K562 (cell line): Measurements from ENCODE around the gene TBCC. TPM values are rescaled to one million over a fixed set of nuclear protein-coding genes. Genes with fewer than 3 reads are reported as not detected.

Source experiments
- BACH1 ChIP-seq: fragments of 200-800 bp; sonication (Bioruptor generic); IDR thresholded peaks from 2 replicates; pipeline ENCODE4 v1.6.1; 2016; ENCODE audit warnings: missing genetic modification characterization, missing compliant biosample characterization
- KAT7 ChIP-seq: sonication (generic); formaldehyde crosslinking; IDR thresholded peaks from 2 replicates; pipeline ENCODE4 v1.8.0; 2022; ENCODE audit warnings: missing genetic modification reagents, mild to moderate bottlenecking, borderline replicate concordance
- MBD2 ChIP-seq: sonication (generic); IDR thresholded peaks from 2 replicates; pipeline ENCODE4 v1.6.1; 2016; ENCODE audit warnings: low read depth, borderline replicate concordance
- NFRKB ChIP-seq: fragments of 450-650 bp; IDR thresholded peaks from 2 replicates; pipeline ENCODE4 v1.6.1; 2016; ENCODE audit warnings: low read depth
- ZBED1 ChIP-seq: IDR thresholded peaks from 2 replicates; pipeline ENCODE4 v1.6.1; 2014
- ZNF121 ChIP-seq: sonication (generic); formaldehyde crosslinking; conservative IDR thresholded peaks from 2 replicates; pipeline ENCODE4 v1.8.0; 2022; ENCODE audit warnings: missing genetic modification reagents
- ZNF3 ChIP-seq: fragments of 250-450 bp; sonication (Bioruptor Pico); IDR thresholded peaks from 2 replicates; pipeline ENCODE4 v1.5.0; 2021; ENCODE audit warnings: mild to moderate bottlenecking, moderate library complexity
- ZNF41 ChIP-seq: fragments of 250-450 bp; sonication (Bioruptor Pico); conservative IDR thresholded peaks from 2 replicates; pipeline ENCODE4 v1.4.0; 2020; ENCODE audit warnings: mild to moderate bottlenecking
- polyA plus RNA-seq, 8 experiments: library from polyadenylated mRNA; depleted of rRNA in 4 of 8; stranded (reverse) in 5 of 8; unstranded in 3 of 8; fragments of >200 nt; fragmentation: Nextera tagmentation in 2 of 8; fragmentation: Illumina TruSeq in 1 of 8; extraction: Ambion mirVana in 2 of 8; extraction: Trizol in 1 of 8; gene quantifications; 2 replicates each; pipeline versions ENCODE4 v1.2.1 to v1.2.3, GENCODE V29; 2011 to 2014; ENCODE audit warnings: inconsistent platforms in 1 of 8, missing spikeins in 1 of 8
- total RNA-seq, 7 experiments: library from RNA; depleted of rRNA in 6 of 7; stranded (reverse); fragments of >200 nt in 6 of 7; fragmentation: Illumina TruSeq in 2 of 7; extraction: Trizol in 2 of 7; gene quantifications; 2 replicates each; pipeline versions ENCODE4 v1.2.1 to v1.2.3, GENCODE V29; 2011 to 2021; ENCODE audit warnings: low replicate concordance in 1 of 7
- TF ChIP-seq, protein P1 (sequence below), 3 experiments: IDR thresholded peaks in 2 of 3; conservative IDR thresholded peaks in 1 of 3; 2 replicates each; pipeline ENCODE4 v1.5.1; 2011 to 2012; ENCODE audit warnings: low read length in 3 of 3, mild to moderate bottlenecking in 3 of 3, control low read depth in 2 of 3, improper control_type of control experiment in 1 of 3, inconsistent platforms in 1 of 3, low read depth in 1 of 3, mixed read lengths in 1 of 3, moderate library complexity in 1 of 3; ENCODE audit not compliant: insufficient read depth in 2 of 3
- TF ChIP-seq, protein P2 (sequence below), 2 experiments: fragments of 450-650 bp; IDR thresholded peaks; 2 replicates each; pipeline ENCODE4 v1.6.1; 2016; ENCODE audit warnings: mild to moderate bottlenecking in 2 of 2, borderline replicate concordance in 1 of 2, low read depth in 1 of 2, moderate library complexity in 1 of 2
- TF ChIP-seq, protein P3 (sequence below): fragments of 250-450 bp; sonication (Bioruptor Pico); IDR thresholded peaks from 2 replicates; pipeline ENCODE4 v1.8.0; 2021; ENCODE audit warnings: mild to moderate bottlenecking, moderate library complexity
- TF ChIP-seq, protein P4 (sequence below), 2 experiments: fragments of 250-450 bp in 1 of 2; fragments of 450-650 bp in 1 of 2; sonication (Bioruptor Pico) in 1 of 2; IDR thresholded peaks; 2 replicates each; pipeline versions ENCODE4 v1.6.1 to v1.8.0; 2016 to 2021; ENCODE audit warnings: mild to moderate bottlenecking in 2 of 2, moderate library complexity in 2 of 2, missing compliant biosample characterization in 1 of 2, missing genetic modification characterization in 1 of 2

Gene TBCC
- total and polyA plus RNA-seq, 9 of the 15 experiments (the other 6 are each of a cell fraction or from before 2014, with no cell fraction given) = 2.8 to 34.1 (median 23.3) TPM

DNA sequence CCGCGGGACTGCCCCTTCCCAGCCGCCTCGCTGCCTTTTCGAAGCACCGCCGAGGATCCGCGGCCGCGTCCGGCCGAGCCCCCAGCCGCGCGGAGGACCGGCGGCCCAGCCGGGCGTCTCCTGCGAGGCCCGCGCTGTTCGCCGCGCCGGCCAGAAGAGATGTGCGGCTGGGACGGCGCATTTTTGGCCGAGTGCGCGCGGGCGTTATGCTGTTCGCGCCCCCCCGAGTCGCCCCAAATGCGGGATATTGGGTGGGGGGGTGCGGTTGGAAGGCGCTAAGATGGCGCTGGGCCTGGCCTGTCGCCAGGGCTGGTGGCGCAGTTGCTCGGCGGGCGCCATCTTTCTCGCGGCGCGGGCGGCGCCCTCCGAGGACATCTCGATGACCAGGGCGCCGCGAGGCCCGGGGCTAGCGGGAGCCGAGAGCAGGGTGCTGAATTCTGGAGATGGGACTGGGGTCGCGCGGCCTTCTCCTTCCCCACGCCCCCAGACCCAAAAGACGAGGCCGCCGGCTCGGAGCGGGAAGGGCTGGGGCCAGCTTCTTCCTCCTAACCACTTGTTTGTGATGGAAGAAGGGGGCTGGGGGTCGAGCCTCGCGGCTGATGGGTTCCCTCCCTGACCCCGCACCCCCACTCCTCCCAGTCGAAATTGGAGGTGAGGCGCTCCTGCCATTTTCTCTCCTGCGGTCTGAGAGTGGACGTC is 37.4 kb upstream of the TBCC start (continued):
- TF ChIP-seq ZNF41 (CRISPR knock-in tag) (0 out of 2 replicates have a peak, but pooled peaks have one; percentile 29), MBD2 (no peak), KAT7 (CRISPR knock-in tag) (0 out of 2 replicates have a peak, but pooled peaks have one; percentile 66), BACH1 (tag) (no peak), ZBED1 (peak; percentile 56; the same call in 1 of the 2 replicates), ZNF3 (CRISPR knock-in tag) (no peak), NFRKB (peak; percentile 99), ZNF121 (CRISPR knock-in tag) (no peak)
- TF ChIP-seq, protein P1, sequence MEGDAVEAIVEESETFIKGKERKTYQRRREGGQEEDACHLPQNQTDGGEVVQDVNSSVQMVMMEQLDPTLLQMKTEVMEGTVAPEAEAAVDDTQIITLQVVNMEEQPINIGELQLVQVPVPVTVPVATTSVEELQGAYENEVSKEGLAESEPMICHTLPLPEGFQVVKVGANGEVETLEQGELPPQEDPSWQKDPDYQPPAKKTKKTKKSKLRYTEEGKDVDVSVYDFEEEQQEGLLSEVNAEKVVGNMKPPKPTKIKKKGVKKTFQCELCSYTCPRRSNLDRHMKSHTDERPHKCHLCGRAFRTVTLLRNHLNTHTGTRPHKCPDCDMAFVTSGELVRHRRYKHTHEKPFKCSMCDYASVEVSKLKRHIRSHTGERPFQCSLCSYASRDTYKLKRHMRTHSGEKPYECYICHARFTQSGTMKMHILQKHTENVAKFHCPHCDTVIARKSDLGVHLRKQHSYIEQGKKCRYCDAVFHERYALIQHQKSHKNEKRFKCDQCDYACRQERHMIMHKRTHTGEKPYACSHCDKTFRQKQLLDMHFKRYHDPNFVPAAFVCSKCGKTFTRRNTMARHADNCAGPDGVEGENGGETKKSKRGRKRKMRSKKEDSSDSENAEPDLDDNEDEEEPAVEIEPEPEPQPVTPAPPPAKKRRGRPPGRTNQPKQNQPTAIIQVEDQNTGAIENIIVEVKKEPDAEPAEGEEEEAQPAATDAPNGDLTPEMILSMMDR (IDR thresholded peaks at IDR 0.05 in 2 of 3, conservative IDR thresholded peaks at IDR 0.05 in 1 of 3; ENCODE audit: insufficient read depth in 2 of 3, low read depth in 1 of 3, low read length in 3 of 3) = 0 out of 6 replicates have a peak, but pooled peaks of 1 of the 3 experiments have one; percentile 1
- TF ChIP-seq, protein P2, sequence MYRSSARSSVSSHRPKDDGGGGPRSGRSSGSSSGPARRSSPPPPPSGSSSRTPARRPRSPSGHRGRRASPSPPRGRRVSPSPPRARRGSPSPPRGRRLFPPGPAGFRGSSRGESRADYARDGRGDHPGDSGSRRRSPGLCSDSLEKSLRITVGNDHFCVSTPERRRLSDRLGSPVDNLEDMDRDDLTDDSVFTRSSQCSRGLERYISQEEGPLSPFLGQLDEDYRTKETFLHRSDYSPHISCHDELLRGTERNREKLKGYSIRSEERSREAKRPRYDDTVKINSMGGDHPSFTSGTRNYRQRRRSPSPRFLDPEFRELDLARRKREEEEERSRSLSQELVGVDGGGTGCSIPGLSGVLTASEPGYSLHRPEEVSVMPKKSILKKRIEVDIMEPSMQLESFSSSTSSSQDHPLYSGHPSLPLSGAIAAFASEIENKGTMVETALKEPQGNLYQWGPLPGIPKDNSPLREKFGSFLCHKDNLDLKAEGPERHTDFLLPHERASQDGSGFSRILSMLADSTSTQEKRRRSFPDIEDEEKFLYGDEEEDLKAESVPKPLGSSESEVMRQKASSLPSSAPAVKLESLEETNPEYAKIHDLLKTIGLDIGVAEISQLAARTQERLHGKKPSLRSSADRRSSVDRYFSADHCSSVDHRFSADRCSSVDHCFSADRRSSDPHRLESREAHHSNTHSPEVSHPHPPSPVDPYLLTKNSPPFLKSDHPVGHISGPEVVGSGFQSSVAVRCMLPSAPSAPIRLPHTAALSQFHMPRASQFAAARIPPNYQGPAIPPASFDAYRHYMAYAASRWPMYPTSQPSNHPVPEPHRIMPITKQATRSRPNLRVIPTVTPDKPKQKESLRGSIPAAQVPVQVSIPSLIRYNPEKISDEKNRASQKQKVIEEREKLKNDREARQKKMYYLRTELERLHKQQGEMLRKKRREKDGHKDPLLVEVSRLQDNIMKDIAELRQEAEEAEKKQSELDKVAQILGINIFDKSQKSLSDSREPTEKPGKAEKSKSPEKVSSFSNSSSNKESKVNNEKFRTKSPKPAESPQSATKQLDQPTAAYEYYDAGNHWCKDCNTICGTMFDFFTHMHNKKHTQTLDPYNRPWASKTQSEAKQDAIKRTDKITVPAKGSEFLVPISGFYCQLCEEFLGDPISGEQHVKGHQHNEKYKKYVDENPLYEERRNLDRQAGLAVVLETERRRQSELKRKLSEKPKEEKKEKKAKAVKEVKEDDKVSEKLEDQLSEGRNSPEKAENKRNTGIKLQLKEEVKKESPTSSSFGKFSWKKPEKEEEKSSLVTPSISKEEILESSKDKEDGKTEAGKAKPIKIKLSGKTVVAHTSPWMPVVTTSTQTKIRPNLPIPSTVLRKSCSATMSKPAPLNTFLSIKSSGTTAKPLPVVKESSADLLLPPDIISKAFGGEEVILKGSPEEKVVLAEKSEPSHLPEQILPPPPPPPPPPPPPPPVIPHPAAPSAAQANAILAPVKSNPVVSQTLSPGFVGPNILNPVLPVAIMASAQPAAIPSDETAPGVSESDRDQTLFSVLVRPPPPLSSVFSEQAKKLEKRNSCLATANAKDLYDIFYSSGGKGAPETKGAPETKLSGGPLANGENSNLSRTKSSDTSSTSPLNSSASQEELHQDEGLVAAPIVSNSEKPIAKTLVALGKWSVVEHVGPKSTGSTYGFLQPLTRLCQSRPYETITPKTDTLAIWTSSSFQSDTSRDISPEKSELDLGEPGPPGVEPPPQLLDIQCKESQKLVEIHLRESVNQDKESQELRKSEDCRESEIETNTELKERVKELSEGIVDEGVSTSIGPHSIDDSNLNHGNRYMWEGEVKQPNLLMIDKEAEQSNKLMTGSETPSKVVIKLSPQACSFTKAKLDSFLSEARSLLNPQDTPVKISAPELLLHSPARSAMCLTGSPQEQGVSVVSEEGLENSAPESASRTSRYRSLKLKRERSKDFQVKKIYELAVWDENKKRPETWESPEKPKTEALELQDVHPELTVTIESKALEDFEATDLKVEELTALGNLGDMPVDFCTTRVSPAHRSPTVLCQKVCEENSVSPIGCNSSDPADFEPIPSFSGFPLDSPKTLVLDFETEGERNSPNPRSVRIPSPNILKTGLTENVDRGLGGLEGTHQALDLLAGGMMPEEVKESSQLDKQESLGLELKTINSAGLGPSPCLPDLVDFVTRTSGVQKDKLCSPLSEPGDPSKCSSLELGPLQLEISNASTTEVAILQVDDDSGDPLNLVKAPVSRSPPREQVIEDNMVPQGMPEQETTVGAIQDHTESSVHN (IDR thresholded peaks at IDR 0.05; ENCODE audit: borderline replicate concordance in 1 of 2, low read depth in 1 of 2) = no peak
- TF ChIP-seq, protein P3, sequence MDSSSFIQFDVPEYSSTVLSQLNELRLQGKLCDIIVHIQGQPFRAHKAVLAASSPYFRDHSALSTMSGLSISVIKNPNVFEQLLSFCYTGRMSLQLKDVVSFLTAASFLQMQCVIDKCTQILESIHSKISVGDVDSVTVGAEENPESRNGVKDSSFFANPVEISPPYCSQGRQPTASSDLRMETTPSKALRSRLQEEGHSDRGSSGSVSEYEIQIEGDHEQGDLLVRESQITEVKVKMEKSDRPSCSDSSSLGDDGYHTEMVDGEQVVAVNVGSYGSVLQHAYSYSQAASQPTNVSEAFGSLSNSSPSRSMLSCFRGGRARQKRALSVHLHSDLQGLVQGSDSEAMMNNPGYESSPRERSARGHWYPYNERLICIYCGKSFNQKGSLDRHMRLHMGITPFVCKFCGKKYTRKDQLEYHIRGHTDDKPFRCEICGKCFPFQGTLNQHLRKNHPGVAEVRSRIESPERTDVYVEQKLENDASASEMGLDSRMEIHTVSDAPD (CRISPR knock-in tag) = no peak
- TF ChIP-seq, protein P4, sequence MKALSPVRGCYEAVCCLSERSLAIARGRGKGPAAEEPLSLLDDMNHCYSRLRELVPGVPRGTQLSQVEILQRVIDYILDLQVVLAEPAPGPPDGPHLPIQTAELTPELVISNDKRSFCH (CRISPR knock-in tag; IDR thresholded peaks at IDR 0.05) = no peak
- TF ChIP-seq, protein P4 (tag; IDR thresholded peaks at IDR 0.05) = peak; percentile 92
